Measurements from ENCODE around the gene ATL1. TPM values are rescaled to one million over a fixed set of nuclear protein-coding genes. Genes with fewer than 3 reads are reported as not detected.

ATL1 gene
- total and polyA plus RNA-seq, 2 of the 13 experiments (the other 11 are each of a cell fraction or from before 2014, with no cell fraction given), result 0.60 to 0.65 TPM

DNA sequence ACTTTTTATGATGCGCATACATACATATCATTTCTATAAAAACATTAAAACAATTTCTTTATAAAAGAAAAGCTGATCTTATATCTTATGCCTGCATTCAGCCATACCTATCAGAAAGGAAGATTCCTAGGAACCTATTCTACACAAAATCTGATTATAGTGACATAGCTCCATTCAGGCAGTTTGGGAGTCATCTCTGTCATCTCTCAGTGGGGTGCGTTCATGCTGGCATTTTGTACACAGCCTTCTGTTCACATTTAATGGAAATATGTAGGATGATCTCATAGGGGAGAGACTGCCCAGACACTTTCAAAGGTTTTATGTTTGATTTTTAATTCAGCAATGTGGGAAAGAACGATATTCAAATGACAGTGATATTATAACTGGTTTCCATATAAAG, 52.9 kb downstream of the ATL1 start:
- DNase-seq (ENCODE audit: low spot score), result no peak
- Histone ChIP-seq H3K4me3 (replicated peaks in 1 of 3; ENCODE audit: insufficient read depth in 1 of 3, low read depth in 2 of 3, low read length in 3 of 3) (no peak overlapping the region), H3K36me3 (replicated peaks in 1 of 2; ENCODE audit: control insufficient read depth in 1 of 2, insufficient read depth in 2 of 2, low read length in 2 of 2) (no peaks in the 10 kb centered on the region), H3K27me3 (ENCODE audit: control insufficient read depth in 1 of 2, insufficient read depth in 2 of 2, low read length in 2 of 2) (no peaks in the 10 kb centered on the region), H3K4me2 (ENCODE audit: low read depth, low read length) (no peak overlapping the region), H3K4me1 (ENCODE audit: insufficient read depth, low read length) (peaks cover 10% of the 10 kb centered on the region), H3K79me2 (ENCODE audit: insufficient read depth, low read length) (no peaks in the 10 kb centered on the region), H2AFZ (ENCODE audit: low read length) (no peak overlapping the region), H4K20me1 (ENCODE audit: insufficient read depth, low read length) (no peaks in the 10 kb centered on the region), H3K27ac (ENCODE audit: extremely low read length, insufficient read depth, low read length) (no peak overlapping the region), H3K9me3 (ENCODE audit: low read length) (no peaks in the 10 kb centered on the region), H3K9ac (ENCODE audit: insufficient read depth, low read depth, low read length) (no peak overlapping the region)
- FAIRE-seq, result no peak
- ChIA-PET CTCF (ENCODE audit: low intra/inter-chr PET ratio, low total read pairs) (no interaction called here), POLR2A (no interaction called here)
- 69% methylated on average over 3 of the region's 3 CpGs for WGBS (ENCODE audit: low lambda C conversion rate)
- intact Hi-C loops (cut with micrococcal nuclease; ENCODE audit: unreplicated experiment), result loop anchor here (10.0 kb wide), 1 partner anchor 332 kb away; the partner anchor contains the start of gene PYGL
- BruUV-seq (replicated peaks), result no TSS peak
- in situ Hi-C loops (cut with HindIII; ENCODE audit: extremely low pct_ligation_motif_present, low pct_unique_long_range_greater_than_20kb), result loop anchor here (10.0 kb wide), 1 partner anchor 162 kb away; no protein-coding TSS in a partner anchor
- TF ChIP-seq LCORL (IDR thresholded peaks at IDR 0.05), result no peak
- TF ChIP-seq LCORL (CRISPR knock-in tag; IDR thresholded peaks at IDR 0.05), result no peak
- TF ChIP-seq USF2 (IDR thresholded peaks at IDR 0.05; ENCODE audit: low read depth, low read length), result no peak
- no peak for TF ChIP-seq USF2 (CRISPR knock-in tag; IDR thresholded peaks at IDR 0.05; ENCODE audit: borderline replicate concordance)
- no peak for TF ChIP-seq MTF2 (CRISPR knock-in tag; IDR thresholded peaks at IDR 0.05; ENCODE audit: borderline replicate concordance)
- TF ChIP-seq SRSF1 (optimal IDR thresholded peaks at IDR 0.05; ENCODE audit: low read depth, low read length), result no peak
- no peak for TF ChIP-seq ZNF24 (IDR thresholded peaks at IDR 0.05)
- TF ChIP-seq ZNF616 (CRISPR knock-in tag; IDR thresholded peaks at IDR 0.05; ENCODE audit: low read depth), result no peak
- no peak for TF ChIP-seq ZNF552 (CRISPR knock-in tag; IDR thresholded peaks at IDR 0.05; ENCODE audit: borderline replicate concordance)
- no peak for TF ChIP-seq ZNF678 (CRISPR knock-in tag; IDR thresholded peaks at IDR 0.05)
- TF ChIP-seq AKAP8 (CRISPR knock-in tag; IDR thresholded peaks at IDR 0.05), result no peak
- no peak for TF ChIP-seq FLYWCH1 (CRISPR knock-in tag; IDR thresholded peaks at IDR 0.05)
- TF ChIP-seq ZNF549 (CRISPR knock-in tag; IDR thresholded peaks at IDR 0.05), result no peak
- no peak for ATAC-seq

Data from HepG2 (cell line).